Subcutaneous abdominal adipose tissue (tissue), 5 donors: Measurements from ENCODE around the gene CNKSR3.

Source experiments
- H3K27ac ChIP-seq: one replicate; pipeline ENCODE4 v1.7.0; 2013; ENCODE audit warnings: low read depth, mild to moderate bottlenecking, inconsistent platforms, low read length, moderate library complexity
- H3K27me3 ChIP-seq, 5 donors: one replicate each; pipeline ENCODE4 v1.7.0; 2013; ENCODE audit warnings: low read length in 5 of 5, inconsistent platforms in 1 of 5; ENCODE audit not compliant: control insufficient read depth in 5 of 5, insufficient read depth in 4 of 5
- H3K36me3 ChIP-seq, 5 donors: one replicate each; pipeline ENCODE4 v1.7.0; 2013; ENCODE audit warnings: low read length in 5 of 5; ENCODE audit not compliant: control insufficient read depth in 5 of 5, insufficient read depth in 5 of 5
- H3K4me1 ChIP-seq, 5 donors: one replicate each; pipeline ENCODE4 v1.7.0; 2013; ENCODE audit warnings: low read length in 5 of 5, mild to moderate bottlenecking in 3 of 5, moderate library complexity in 1 of 5; ENCODE audit not compliant: control insufficient read depth in 5 of 5, insufficient read depth in 5 of 5
- H3K4me3 ChIP-seq, 5 donors: one replicate each; pipeline ENCODE4 v1.7.0; 2013; ENCODE audit warnings: low read length in 5 of 5, low read depth in 1 of 5
- H3K9ac ChIP-seq, 5 donors: one replicate each; pipeline ENCODE4 v1.7.0; 2013; ENCODE audit warnings: low read length in 5 of 5, mild to moderate bottlenecking in 4 of 5, moderate library complexity in 3 of 5
- H3K9me3 ChIP-seq, 5 donors: one replicate each; pipeline ENCODE4 v1.7.0; 2013; ENCODE audit warnings: low read length in 5 of 5; ENCODE audit not compliant: control insufficient read depth in 5 of 5
- donor health status: healthy.
- donor health status: healthy.
- donor health status: healthy.
- donor health status: healthy.
- donor health status: healthy.

The CNKSR3 gene

DNA sequence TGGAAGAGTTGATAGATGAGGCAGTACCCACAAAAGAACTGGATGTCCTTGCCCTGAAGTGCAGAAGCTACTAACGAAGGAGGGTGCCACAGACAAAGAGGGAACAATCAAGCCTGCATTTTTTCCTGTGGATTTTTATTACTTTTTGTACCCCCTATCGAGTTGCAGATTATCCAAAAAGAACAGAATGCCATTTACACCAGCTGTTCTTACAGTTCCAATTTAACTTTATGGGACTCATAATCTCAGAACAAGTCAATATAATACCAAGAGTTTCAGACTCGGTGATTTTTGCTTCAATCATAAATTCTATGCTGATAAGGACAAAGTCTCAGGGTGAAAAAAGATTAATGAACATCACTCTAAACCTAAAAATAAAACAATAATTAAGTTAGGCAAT, 4.0 kb upstream of the CNKSR3 start:
- Histone ChIP-seq H3K36me3 (no peaks in the 10 kb centered on the region), H3K27me3 (no peaks in the 10 kb centered on the region), H3K4me1 (peaks cover 0 to 31% (median 21%) of the 10 kb centered on the region in 5 donors), H3K9ac (no peak overlapping the region), H3K9me3 (no peaks in the 10 kb centered on the region), H3K27ac (no peak overlapping the region), H3K4me3 (no peak overlapping the region)

DNA sequence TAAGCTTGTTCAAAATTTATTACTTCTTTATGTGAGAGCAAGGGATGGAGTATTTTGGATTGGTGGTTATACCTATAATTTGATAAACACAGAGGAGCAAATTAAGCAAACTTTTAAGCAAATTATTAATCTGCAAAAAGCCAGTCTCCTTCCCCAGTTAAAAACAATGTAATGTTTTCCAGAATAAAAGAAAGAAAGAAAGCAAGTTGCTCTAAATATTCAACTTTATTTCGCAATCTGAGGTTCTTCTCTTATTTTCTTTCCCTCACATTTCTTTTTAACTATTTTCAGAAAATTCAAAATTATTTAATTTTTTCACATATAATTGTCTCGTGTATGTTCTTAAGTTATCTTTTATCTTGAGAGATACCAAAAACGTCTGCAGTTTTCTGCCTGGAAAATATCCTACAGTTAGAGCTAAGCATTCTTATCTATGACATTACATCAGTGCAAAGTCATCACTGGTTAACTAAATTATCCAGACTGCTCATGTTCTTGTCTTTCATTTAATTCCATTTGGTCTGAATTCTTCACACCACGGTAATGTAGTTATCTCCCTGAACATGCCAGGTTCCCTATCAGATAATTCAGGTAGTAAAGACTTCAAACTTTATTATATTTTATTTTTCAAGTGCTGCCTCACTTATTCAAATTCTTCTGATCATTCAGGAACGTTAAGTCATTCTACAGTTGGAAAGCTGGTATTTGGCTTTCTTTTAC, 3.3 kb upstream of the CNKSR3 start:
- Histone ChIP-seq H3K27me3 (no peaks in the 10 kb centered on the region), H3K4me3 (no peak overlapping the region), H3K9ac (no peak overlapping the region), H3K9me3 (no peaks in the 10 kb centered on the region), H3K36me3 (no peaks in the 10 kb centered on the region), H3K4me1 (peaks cover 0 to 37% (median 27%) of the 10 kb centered on the region in 5 donors), H3K27ac (no peak overlapping the region)

DNA sequence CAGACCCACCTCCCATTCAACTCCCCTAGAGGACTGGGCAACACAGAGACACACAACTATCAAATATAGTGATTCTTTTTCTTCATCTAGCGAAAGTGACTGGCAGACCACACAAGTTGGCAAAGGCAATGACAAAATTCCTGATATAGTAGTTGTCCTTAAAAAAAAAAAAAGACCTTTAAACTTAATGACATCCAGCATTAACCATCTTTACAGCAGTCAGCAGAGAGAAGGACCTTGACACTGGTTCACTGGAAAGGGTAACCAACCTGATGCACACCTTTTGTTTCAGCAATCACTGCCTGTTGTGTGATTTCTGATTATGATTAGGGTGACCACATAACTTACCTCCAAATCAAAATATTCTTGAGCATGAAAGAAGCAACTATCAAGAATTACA, 1.7 kb upstream of the CNKSR3 start:
- no peak overlapping the region for H3K4me3 ChIP-seq

DNA sequence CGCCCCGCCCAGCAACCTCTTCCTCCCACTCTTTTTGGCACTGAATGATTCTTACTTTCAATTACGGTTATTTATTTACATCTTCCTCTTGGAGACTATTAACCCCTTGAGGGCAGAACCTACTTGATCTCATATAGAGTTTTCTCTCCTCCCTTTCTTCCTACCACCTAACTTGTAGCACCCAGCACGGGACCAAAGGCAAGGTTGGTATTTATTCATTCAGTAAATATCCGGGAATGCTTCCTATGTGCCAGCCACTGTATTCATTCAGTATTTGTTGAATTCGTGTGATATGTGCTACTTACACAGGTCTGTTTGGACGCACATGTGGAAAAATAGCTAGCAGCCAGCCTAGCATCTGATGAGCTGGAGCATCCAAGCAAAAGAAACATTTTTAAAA, 1.3 kb upstream of the CNKSR3 start:
- no peak overlapping the region for H3K9ac ChIP-seq
- no peak overlapping the region for H3K4me3 ChIP-seq
- no peak overlapping the region for H3K27ac ChIP-seq
- H3K4me1 ChIP-seq: peaks cover 0 to 42% (median 28%) of the 10 kb centered on the region in 5 donors
- no peaks in the 10 kb centered on the region for H3K36me3 ChIP-seq
- H3K9me3 ChIP-seq: no peaks in the 10 kb centered on the region
- peaks cover 0 to 3% (median 0%) of the 10 kb centered on the region in 5 donors for H3K27me3 ChIP-seq

More for the DNA sequence above, 1.7 kb upstream of the CNKSR3 start:
- Histone ChIP-seq H3K27me3 (peaks cover 0 to 3% (median 0%) of the 10 kb centered on the region in 5 donors), H3K9me3 (no peaks in the 10 kb centered on the region), H3K4me1 (peaks cover 0 to 42% (median 28%) of the 10 kb centered on the region in 5 donors), H3K9ac (no peak overlapping the region), H3K27ac (no peak overlapping the region), H3K36me3 (no peaks in the 10 kb centered on the region)

DNA sequence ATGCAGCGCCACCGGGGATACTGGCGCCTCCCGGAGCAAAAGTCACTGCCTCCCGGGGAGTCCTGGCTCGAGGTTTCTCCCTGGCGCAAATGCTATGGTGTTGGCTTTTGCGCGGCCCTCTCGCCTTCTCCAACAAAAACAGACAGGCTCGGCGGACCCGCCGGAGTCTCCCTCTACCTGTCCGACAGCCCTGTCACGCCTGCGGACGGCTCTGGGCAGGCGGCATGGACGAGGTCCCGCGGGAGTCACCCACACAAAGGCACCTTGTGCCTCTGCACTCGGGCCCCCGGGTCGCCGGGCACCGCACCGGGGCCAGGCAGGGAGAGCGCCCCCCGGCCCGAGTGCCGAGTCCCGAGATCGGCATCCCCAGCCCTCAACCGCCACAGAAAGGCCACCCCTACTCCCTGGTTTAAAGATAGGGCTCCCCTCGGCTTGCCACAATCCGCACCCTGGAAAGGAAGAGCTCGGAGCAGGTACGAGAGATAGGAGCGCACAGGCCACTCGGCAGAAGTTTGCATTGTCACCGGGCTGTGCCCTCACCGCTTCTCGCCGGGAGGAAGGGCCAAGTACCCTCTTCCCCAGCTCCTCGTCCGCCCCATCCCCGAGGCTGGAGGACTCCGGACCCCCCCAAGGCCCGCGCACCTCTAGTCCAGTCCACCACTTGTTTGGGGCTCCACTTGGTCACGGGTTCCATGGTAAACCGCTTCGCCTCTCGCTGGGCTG, 903 bp downstream of the CNKSR3 start:
- Histone ChIP-seq H3K4me1 (peaks cover 0 to 29% (median 22%) of the 10 kb centered on the region in 5 donors), H3K27ac (peak overlapping the region; percentile 54), H3K27me3 (peaks cover 0 to 3% (median 0%) of the 10 kb centered on the region in 5 donors), H3K4me3 (peak overlapping the region; percentile 75 to 87 (median 78)), H3K9ac (peak overlapping the region in 4 of 5 donors; percentile 48 to 72 (median 65)), H3K36me3 (no peaks in the 10 kb centered on the region), H3K9me3 (no peaks in the 10 kb centered on the region)

DNA sequence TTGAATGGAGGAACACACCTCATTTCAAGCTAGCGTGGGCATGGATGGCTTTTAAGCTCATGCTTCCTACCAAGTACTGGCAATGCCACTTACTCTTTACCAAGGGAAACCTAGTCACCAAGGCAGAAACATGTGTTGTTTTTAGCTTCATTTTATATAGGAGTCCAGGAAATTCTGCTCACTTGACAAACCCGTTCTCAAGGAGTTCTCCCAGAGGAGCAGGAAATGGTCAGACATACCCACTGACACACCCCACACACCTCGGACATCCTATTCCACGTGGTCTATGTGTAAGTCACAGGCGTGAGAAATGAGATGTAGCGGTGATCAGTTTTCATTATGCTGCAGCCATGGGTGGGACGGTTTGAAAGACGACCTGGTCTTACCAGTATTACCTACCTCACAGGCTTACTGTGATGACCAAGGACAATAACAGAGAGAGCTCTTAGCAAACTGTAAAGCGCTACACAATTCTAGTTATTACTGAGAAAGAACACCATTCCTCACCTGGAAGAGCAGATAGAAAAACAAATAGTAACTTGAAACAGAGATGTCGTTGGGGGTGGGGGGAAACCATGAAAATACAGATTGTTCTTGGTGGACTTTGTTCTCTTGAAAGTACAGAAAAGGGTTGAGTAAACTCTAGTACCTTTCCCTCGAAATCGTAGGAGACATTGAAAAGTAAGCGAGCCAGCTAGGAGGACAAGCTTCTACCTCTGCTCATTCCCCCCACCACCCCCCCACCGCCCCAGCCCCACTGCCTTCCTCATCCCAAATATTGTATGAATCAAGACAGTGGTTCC, 1.7 kb downstream of the CNKSR3 start:
- H3K27me3 ChIP-seq: peaks cover 0 to 3% (median 0%) of the 10 kb centered on the region in 5 donors
- no peaks in the 10 kb centered on the region for H3K36me3 ChIP-seq
- no peak overlapping the region for H3K27ac ChIP-seq
- peaks cover 0 to 29% (median 22%) of the 10 kb centered on the region in 5 donors for H3K4me1 ChIP-seq
- peak overlapping the region; percentile 29 to 87 (median 78) for H3K4me3 ChIP-seq
- H3K9me3 ChIP-seq: no peaks in the 10 kb centered on the region
- no peak overlapping the region for H3K9ac ChIP-seq

DNA sequence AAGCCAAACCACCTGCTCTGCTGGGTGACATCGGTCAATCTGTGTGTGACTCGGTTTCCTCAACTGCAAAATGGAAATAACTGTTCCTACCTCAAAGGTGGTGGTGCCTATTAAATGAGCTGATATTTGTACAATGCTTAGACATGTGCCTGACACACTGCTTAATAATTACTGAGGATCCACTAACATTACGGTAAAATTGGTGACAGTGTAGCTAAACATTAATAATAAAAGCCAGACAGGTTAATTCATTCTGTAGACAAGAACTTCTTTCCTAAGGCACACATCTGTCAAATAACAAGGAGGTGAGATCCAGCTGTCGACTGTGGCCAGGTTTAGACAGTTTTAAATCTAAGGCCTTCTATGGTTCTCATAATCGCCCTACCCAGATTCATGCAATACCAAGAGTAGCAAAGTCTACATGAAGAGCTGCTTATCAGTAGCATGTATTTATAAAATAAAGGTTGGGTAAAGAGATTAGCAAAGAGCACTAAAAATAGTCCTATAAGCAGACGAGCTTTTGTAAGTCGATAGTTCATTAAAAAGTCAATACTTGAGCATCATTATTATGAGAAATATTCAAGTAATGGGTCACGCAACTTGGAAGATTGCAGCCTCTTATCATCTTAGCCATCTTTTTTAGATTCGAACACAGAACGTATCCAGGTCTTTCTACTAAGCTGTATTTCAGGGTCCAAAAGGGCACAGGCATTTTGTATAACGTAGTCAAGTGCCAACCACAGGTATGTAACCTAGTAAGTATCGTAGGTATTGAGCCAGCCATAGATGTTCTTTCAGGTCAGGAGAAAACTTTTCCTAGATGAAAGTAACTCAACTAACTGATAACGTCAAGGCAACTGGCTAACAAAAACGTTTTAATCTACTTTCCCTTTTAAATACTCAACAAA, 3.2 kb downstream of the CNKSR3 start:
- no peak overlapping the region for H3K4me3 ChIP-seq
- H3K9ac ChIP-seq: no peak overlapping the region
- H3K27me3 ChIP-seq: peaks cover 0 to 3% (median 0%) of the 10 kb centered on the region in 5 donors
- no peak overlapping the region for H3K27ac ChIP-seq
- no peaks in the 10 kb centered on the region for H3K9me3 ChIP-seq
- peaks cover 0 to 29% (median 22%) of the 10 kb centered on the region in 5 donors for H3K4me1 ChIP-seq
- H3K36me3 ChIP-seq: no peaks in the 10 kb centered on the region

DNA sequence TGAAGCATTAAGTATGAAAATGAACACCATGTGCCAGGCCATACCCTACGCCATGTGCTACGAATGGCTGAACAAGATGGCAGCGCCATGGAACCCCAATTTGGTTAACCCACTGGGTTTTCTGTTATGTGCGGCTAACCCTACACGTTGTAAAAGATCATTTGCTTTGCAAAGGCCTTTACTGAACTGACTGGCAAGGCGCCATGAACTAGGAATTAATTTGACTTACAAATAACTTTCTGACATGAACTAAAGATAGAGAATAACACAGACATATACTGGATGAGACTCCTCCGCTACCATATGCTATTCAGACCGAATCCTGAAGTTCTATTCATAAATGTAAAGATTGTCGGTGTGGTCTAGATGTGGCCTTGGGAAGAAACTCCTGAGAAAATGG, 3.9 kb downstream of the CNKSR3 start:
- Histone ChIP-seq H3K27ac (no peak overlapping the region), H3K4me1 (peaks cover 0 to 29% (median 19%) of the 10 kb centered on the region in 5 donors), H3K9me3 (no peaks in the 10 kb centered on the region), H3K9ac (no peak overlapping the region), H3K27me3 (peaks cover 0 to 3% (median 0%) of the 10 kb centered on the region in 5 donors), H3K36me3 (no peaks in the 10 kb centered on the region), H3K4me3 (no peak overlapping the region)

DNA sequence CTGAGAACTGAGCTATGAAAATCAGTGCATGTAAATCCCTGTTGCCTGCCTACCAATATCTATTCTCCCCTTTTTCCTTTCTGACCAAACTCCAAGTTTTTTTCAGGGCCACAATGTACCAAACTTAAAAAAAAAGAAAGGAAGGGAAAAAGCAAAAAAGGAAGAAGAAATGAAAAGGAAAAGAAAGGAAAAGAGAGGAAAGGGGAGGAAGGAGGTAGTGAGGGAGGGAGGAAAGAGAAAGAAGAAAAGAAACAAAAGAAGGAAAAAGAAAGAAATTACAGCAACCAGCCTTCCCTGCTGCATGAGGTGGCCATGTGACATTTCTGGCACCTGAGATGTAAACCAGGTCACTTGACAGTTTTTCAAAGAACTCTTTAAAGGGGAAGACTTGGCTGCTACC, 4.4 kb downstream of the CNKSR3 start:
- H3K4me3 ChIP-seq: no peak overlapping the region
- H3K36me3 ChIP-seq: no peaks in the 10 kb centered on the region
- no peak overlapping the region for H3K27ac ChIP-seq
- peaks cover 0 to 3% (median 0%) of the 10 kb centered on the region in 5 donors for H3K27me3 ChIP-seq
- H3K4me1 ChIP-seq: peaks cover 0 to 26% (median 17%) of the 10 kb centered on the region in 5 donors
- H3K9me3 ChIP-seq: no peaks in the 10 kb centered on the region
- H3K9ac ChIP-seq: no peak overlapping the region
